CD4-positive, alpha-beta T cell treated with Interleukin-6 at 100 ng/mL for 8 hours (primary cell): ENCODE data around the gene SLC66A2.

Source experiments
- DNase-seq: peaks from one replicate; pipeline ENCODE4 v3.0.0-alpha.2; 2020; ENCODE audit warnings: mixed read lengths, low spot score

Gene SLC66A2

GRCh38 chr18:79903071-79903635, 48.3 kb downstream of the SLC66A2 start:
- DNase-seq: no peak

GRCh38 chr18:79902640-79903039, 48.8 kb downstream of the SLC66A2 start:
- DNase-seq: no peak

- DNase-seq: no peak
Observed at GRCh38 chr18:79902075-79902474, 49.4 kb downstream of the SLC66A2 start.

GRCh38 chr18:79901665-79902064, 49.8 kb downstream of the SLC66A2 start:
- no peak for DNase-seq

DNA sequence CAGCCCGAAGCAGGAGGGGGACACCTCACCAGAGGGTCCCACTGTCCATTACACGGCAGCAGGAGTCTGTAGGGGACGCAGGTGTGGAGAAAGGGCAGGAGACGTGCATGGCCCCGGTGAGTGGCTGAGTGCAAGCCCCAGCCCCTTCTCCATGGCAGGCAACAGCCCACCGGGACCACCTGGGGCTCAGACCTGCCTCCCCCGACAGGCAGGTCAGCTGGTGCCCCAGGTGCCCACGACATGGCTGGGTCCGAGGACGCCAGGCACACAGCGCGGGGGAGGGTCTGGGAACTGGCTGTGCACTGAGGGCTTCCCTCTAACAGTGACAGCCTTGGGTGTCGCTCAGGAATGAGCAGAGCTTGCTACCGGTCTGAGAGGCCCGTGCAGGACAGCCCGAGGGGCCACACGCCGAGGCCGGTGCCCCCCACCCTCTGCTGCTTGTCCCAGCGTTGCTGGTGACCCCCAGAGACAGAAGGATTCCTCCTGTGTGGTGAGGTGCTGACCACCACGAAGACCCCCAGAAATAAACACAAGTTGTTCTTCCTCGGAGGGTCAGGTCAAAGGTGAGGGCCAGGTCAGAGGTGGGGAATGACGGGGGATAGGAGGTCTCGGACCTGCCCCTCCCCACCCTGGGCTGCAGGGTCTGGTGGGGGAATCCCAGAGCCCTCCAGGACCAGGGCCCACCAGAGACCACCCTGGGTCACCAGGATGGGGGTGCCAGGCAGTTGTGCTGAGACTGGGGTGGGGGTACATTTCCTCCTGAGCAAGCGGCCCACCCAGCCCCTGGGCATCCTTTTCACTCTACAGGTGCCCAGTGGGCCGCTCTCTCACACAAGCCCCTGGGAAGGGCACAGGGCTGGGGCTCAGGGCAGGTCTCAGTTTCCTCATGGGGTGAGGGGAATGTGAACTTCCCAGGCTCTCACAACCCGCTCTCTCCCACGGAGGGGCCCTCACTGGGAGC, 50.6 kb downstream of the SLC66A2 start:
- DNase-seq: no peak

GRCh38 chr18:79899609-79900445, 51.6 kb downstream of the SLC66A2 start:
- DNase-seq: no peak

- no peak for DNase-seq
Observed at GRCh38 chr18:79898952-79899608, 52.4 kb downstream of the SLC66A2 start.

DNA sequence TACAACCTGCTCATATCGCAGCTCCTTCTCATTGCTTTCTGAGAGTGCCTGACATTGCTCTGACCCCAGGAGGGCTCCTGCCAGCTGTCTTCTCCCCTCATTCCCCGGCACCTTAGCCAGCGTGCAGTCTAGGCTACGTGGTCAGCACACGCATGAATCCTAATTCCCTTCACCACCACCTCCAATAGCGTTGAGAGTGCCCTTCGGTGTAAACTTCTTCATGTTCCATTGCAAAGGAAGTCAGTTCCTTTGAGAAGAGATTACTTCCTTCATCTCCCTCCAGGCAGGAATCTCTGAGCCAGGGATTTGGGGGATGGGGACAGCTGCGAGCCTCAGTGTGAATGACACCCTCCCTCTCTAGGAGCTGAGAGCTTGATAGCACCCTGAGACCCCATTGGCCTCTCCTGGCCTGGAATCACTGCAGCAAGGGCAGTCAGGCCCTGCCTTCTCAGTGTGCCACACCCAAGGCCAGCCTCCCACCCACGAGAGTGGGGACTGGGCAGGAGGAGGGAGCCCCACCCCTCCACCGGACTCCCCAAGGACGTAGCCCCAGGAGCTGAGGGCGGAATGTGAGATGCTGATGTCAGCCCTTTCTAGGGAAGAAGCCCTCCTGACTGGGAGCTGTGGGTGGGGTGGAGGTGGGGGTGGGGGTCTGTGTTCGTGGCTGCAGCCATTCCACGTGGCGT, 53.4 kb downstream of the SLC66A2 start:
- no peak for DNase-seq

- no peak for DNase-seq
Observed at GRCh38 chr18:79896738-79897137, 54.7 kb downstream of the SLC66A2 start.

DNA sequence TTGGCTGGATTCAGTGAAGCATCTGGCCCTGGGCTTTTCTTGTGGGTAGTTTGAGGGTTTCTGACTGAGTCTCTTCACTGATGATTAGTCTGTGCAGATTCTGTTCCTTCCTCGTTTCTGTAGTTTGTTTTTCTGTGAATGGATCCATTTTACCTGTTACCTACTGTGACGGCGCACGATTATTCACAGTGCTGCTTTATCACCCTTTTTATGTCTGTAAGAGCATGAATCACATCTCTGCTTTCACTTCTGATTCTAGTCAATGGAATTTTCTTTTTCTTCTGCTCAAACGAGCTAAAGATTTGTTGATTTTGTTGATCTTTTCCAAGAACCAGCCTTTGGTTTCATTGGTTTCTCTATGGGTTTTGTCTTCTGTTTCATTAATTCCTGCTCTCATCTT, 60.8 kb downstream of the SLC66A2 start:
- DNase-seq: no peak

GRCh38 chr18:79889569-79889968, 61.9 kb downstream of the SLC66A2 start:
- no peak for DNase-seq

GRCh38 chr18:79888016-79888415, 63.4 kb downstream of the SLC66A2 start:
- no peak for DNase-seq

DNA sequence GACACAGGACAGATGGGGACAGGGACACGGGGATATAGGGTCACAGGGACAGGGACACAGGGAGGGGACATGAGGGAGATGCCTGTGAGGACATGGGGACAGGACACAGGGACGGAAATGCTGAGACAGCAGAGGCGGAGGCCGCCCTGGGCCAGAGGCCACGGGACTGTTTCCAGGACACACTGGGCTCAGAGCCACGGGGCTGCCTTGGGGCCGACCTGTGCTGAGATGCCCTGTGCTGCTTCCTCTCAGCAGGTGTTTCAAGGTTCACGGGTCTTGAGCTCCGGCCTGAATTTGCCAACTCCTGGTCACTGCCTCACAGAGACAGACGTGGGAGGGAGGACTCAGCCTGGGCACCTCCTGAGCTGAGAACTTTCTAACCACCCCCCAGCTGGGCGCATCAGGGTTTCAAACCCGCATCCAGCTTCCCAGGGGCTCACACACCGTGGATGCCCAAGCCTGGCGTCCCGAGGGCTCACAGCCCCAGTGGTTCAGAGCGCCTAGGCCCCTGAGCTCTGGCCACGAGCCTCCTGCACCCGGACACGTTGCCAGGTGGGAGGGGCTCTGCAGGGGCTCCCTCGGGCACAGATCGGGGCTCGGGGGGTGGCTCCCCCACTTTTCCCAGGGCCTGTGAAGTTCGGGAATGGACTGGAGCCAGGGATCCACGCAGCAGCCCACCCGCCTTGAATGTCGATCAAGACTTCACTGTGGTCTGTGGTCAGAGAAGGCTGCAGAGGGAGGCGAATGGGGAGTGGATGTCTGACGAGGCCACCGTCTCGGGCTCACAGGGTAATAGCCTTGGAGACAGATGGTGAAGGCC, 64.1 kb downstream of the SLC66A2 start:
- no peak for DNase-seq

DNA sequence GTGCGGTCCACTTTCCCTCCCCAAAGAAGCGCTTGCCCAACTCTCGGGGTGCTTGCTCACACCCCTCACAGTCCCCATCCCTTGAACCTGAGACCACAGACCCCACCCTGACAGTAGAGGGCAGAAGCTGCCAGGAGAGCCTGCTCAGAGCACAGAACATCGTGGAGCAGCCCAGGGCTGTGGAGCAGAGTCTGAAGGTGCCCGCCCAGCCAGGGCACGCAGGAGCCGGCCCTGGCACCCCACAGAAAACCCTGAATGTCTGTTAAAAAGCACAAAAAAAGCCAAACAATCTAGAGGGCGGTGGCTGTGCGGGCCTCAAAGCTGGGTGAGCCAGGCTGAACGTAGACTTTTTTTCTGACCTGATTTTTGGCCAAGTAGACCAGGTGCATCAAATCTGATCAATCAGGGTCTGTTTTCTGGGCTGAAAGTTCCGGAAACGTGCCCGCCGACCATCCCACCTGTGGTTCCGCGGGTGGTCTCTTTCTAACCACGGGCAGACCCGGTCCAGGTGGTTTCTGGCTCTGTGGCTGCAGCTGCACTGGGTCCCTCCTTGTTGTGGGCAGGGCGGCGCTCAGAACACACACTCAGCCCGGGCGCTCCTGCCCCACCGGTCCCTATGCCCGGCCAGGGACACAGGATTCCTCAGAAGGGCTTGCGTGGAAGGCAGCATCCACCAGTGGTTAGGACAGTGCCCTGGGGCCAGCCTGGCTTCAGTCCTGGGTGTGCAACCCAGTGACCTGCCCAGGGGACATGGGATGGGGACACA, 66.3 kb downstream of the SLC66A2 start:
- no peak for DNase-seq

- no peak for DNase-seq
Observed at GRCh38 chr18:79884294-79884962, 67.0 kb downstream of the SLC66A2 start.

DNA sequence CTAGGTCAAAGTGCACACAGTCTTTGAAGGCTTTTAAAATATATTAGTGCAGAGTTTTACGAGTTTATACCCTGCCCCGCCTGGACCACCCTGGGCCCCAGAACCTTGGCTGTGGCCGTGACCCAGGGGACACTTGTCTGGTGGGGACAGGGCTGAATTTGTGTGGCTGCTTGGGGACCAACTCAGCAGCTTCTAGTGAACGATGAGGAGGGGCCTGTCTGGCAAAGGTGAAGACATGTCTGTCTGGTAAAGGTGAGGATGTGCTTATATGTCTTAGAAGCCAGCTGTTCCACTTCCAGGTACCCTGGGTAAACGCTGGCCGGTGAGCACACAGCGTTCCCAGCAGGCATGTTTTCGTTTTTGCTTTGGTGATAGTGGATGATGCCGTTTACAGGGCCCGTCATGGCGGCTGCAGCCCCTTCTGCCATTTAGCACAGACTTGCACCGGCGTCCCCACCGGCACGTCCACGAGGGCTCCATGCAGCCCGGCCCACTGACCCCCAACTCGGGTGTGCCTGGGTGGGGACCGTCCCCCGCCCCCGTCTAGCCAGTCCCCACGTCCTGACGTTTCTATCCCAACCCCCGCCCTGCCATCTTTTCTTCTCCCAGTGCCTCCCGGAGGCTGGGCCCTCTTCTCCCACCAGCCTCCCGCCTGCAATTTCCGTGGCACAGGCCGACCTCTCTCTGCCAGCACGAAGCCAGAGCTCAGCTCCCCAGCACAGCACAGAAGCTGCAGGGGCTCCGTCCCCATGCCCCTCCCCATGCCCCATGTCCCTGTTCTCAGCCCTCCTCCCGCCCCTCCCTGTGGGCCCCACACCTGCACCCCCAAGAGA, 67.8 kb downstream of the SLC66A2 start:
- no peak for DNase-seq

- DNase-seq: no peak
Observed at GRCh38 chr18:79882522-79883241, 68.8 kb downstream of the SLC66A2 start.

GRCh38 chr18:79881695-79882094, 69.8 kb downstream of the SLC66A2 start:
- DNase-seq: no peak
